GM12864 (cell line): Measurements from ENCODE around the gene TEX11.
"Not testable (repeated sequence)": the region's sequence is repeated elsewhere in the genome, so short reads cannot be mapped to it uniquely, and the experiment has no call there.

Experiments
- DNase-seq: peaks from one replicate; pipeline ENCODE4 v3.0.0-alpha.2; 2011; ENCODE audit warnings: low read depth
- H3K4me3 ChIP-seq: 2 replicates; pipeline ENCODE4 v1.5.1; 2011; ENCODE audit warnings: mild to moderate bottlenecking, low read depth, low read length, control low read depth
- TF ChIP-seq, protein P1 (sequence below): IDR thresholded peaks from 2 replicates; pipeline ENCODE4 v1.5.1; 2011; ENCODE audit warnings: low read depth, mild to moderate bottlenecking, moderate library complexity, low read length, control low read depth, inconsistent platforms; ENCODE audit errors: missing control alignments

The TEX11 gene

GRCh38 chrX:70825366-70825765, 83.1 kb downstream of the TEX11 start:
- no peak for DNase-seq
- TF ChIP-seq, protein P1, sequence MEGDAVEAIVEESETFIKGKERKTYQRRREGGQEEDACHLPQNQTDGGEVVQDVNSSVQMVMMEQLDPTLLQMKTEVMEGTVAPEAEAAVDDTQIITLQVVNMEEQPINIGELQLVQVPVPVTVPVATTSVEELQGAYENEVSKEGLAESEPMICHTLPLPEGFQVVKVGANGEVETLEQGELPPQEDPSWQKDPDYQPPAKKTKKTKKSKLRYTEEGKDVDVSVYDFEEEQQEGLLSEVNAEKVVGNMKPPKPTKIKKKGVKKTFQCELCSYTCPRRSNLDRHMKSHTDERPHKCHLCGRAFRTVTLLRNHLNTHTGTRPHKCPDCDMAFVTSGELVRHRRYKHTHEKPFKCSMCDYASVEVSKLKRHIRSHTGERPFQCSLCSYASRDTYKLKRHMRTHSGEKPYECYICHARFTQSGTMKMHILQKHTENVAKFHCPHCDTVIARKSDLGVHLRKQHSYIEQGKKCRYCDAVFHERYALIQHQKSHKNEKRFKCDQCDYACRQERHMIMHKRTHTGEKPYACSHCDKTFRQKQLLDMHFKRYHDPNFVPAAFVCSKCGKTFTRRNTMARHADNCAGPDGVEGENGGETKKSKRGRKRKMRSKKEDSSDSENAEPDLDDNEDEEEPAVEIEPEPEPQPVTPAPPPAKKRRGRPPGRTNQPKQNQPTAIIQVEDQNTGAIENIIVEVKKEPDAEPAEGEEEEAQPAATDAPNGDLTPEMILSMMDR: no peak
- H3K4me3 ChIP-seq: no peak overlapping the region

- no peak for DNase-seq
- TF ChIP-seq, protein P1: no peak
- H3K4me3 ChIP-seq: no peak overlapping the region
Measured at GRCh38 chrX:70808942-70809940, 99.3 kb downstream of the TEX11 start.

DNA sequence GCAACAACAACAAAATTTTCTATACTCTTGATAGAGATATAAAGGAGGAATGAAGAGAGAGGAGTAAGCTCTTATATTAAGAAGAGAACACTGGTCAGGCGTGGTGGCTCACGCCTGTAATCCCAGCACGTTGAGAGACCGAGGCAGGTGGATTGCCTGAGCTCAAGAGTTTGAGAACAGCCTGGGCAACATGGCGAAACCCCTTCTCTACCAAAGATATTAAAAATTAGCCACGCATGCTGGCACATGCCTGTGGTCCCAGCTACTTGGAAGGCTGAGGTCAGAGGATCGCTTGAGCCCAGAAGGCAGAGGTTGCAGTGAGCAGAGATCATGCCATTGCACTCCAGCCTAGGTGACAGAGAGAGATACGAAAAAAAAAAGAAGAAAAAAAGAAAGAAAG, 102.4 kb downstream of the TEX11 start:
- DNase-seq: no peak
- TF ChIP-seq, protein P1: no peak
- H3K4me3 ChIP-seq: no peak overlapping the region

DNA sequence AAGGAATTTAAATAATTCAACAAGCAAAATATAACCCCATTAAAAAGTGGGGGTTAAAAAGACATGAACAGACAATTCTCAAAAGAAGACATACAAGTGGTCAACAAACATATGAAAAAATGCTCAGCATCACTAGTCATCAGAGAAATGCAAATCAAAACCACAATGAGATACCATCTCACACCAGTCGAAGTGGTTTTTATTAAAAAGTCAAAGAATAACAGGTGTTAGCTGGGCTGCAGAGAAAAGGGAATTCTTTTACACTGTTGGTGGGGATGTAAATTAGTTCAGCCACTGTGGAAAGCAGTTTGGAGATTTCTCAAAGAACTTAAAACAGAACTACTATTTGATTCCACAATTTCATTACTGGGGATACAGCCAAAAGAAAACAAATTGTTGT, 111.8 kb downstream of the TEX11 start:
- DNase-seq, H3K4me3 ChIP-seq: not testable (repeated sequence)

DNA sequence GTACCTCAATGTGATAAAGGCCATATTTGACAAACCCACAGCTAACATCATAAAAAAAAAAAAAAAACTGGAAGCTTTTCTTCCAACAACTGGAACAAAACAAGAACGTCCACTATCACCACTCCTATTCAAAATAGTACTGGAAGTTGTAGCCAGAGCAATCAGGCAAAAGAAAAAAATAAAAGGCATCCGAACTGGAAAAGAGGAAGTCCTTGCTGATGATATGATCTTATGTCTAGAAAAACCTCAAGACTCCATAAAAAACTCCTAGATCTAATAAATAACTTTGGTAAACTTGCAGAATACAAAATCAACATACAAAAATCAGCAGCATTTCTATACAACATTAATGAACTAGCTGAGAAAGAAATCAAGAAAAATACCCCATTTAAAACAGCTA, 134.3 kb downstream of the TEX11 start:
- no peak overlapping the region for H3K4me3 ChIP-seq
- no peak for DNase-seq
- TF ChIP-seq, protein P1: no peak

- TF ChIP-seq, protein P1: no peak
- no peak overlapping the region for H3K4me3 ChIP-seq
- no peak for DNase-seq
Measured at GRCh38 chrX:70769659-70770227, 138.8 kb downstream of the TEX11 start.

GRCh38 chrX:70762285-70762684, 146.2 kb downstream of the TEX11 start:
- H3K4me3 ChIP-seq: no peak overlapping the region
- no peak for DNase-seq
- TF ChIP-seq, protein P1: no peak
